GM19324 (cell line): ENCODE results near the gene PDCD1.

Experiments
- ATAC-seq: cut with Tn5 transposase; IDR thresholded peaks from one replicate; pipeline ENCODE4 v1.9.1; 2021; ENCODE audit warnings: mild to moderate bottlenecking, moderate library complexity; ENCODE audit not compliant: unreplicated experiment, low FRiP score

The PDCD1 gene

DNA sequence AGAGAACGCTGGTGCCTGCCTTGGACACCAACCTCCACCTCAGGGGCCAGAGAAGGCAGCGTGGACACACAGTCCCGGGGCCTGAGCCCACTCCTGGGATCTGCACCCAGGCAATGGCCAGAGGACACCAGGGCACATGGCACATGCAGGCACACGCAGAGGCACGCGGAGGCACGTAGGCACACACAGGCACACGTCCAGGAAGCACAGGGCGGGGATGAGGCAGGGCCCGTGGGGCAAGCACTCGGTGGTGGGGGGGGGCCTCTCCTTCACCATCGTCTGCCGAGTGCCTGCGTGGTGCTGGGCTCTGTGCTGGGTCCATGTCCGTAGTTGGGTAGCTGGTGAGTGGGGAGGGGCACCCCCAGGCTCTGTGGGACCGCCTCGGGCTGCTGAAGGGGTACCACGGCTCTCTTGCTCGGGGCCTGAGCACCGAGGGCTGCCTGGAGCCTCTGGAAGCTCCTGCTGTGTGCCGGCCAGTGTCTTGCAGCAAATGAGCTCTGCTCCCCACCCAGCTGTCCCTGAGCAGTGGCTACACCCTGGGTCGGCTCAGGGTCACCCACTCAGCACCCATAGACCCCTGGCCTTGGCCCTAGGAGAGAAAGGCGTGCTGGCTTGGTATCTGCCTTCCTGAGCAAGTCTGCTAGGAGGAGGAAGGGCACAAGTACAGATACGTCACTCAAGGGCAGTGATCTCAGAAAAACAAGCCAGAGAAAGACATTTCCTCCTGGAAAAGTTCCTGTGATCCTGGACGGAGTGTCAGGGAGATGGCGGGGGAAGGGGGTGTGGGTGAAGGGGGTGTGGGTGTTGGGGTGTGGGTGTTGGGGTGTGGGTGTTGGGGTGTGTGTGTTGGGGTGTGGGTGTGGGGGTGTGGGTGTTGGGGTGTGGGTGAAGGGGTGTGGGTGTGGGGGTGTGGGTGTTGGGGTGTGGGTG, 37.3 kb upstream of the PDCD1 start:
- ATAC-seq = no peak

DNA sequence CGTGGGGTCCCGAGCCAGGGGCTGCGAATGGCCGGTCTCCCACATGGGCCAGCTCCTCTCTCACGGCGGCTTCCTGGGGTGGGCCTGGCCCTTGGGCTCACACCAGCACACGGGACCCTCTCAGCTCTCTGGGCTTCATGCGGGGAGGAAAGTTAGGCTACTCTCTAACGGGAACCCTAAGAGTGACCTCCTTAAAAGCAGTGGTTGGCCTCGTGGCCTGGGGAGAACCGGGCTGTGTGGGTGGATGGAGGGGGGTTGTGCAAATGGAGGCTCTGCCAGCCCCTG, 36.7 kb upstream of the PDCD1 start:
- no peak for ATAC-seq

DNA sequence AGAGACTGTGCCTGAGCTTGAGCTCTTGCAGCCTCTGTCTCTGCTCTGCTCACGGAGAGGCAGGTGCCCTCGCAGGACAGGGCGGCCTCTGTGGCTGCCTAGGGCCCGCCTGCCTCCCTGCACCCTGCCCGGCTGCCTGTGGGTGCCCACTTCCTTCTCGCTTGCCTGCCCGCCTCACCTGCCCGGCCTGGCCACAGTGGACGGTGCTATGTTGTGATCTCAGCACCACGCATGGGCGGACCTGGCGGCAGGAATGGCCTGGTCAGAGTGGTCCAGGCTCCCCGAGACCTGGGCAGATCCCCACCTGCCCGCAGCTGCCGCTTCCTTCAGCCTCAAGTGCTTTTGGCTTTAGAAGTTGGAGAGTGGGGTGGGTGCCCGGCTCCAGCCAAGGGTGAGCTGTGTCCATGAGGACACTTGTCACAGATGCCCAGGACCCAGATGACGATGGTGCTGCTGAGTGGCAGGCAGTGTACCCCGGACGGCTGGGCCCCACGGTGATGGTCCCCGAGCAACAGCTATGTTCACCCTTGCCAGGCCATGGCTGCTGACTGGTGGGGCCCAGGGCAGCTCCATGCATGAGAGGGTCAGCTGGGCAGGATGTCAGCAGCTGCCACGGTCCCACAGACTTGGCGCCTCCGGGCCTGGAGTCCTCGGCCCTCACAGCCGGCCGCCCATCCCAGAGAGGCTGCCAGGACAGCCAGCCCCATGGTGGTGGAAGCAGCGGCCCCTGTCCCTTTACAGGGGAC, 36.2 kb upstream of the PDCD1 start:
- no peak for ATAC-seq

DNA sequence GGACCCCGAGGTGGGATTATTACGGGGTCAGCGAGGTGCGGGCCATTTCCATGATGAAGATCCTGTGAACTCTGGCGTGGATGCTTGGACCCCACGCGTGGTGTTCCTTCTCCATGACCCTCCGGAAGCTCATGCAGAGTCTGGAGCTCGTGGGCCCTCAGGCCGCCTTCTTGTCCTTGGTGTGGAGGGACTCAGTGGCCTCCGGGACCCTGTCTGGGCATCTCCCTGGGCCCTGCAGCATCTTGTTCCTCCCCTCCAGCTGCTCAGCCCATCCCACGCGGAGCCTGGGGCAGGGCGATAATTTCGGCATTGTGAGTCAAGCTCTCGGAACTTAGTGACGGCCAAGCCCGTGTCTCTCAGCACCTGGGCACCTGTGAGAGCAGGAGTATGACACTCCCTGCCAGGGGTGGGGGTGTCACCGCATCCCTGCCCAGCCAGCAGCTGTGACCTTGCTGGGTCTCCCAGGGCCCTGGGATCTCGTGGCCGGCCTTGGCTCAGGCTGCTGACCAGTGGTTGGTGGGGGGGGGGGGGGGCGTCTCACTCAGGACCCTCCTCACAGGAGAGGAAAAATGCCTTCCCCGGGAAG, 35.5 kb upstream of the PDCD1 start:
- ATAC-seq = no peak

DNA sequence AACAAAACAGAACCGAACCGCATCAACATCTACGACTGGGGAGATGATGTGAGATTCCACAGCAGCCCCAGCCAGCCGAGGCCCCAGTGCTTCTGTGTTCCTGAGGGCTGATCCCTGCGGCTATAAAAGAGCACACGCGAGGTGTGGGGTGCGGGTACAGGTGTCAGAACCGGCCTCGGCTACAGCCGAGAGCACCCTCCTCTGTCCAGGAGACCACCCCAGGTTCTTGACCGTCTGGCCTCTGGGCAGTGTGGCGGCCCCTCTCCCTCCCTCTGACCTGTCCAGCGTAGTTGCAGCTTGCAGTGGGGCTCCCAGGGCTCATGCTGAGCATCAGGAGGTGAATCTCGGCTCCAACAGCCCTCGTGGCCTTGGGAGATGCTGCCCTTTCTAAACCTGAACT, 34.6 kb upstream of the PDCD1 start:
- no peak for ATAC-seq

DNA sequence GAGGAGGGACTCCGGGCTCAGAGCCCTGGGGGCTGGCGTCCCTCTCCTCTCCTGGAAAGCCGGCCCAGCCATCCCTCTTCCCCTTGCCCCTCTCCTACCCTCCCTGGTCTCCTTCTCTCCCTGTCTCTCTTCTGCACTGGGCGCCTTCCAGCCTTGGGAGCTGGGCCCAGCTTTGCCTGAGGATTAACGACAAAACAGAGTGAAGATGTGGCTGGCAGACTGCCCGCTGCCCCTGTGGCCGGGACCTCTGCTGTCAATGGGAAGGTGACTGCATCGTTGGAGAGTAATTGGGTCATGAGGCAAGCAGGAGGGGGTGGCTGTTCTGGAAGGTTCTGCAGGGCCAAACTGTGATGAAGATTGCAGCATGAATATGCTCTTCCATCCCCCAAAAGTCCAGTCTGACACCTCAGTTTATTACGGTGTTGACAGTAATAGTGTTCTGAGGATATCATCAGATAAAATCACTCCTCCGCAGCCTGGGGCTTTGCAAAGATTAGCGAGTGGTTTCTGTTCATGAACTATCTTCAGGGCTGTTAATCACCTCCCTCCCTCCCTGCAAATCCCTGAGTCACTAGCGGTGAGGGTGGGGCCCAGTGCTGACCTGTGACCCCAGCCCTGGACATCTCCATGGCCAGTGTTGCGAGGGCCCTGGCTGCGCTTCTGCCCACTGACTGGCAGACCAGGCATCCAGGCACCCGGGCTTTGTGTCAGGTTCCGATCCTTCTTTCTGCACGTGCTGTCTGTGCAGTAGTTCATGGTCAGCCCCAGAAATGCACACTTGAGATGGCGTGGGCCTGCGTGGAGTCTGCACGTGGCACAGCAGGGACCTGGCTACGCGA, 33.8 kb upstream of the PDCD1 start:
- ATAC-seq = no peak

DNA sequence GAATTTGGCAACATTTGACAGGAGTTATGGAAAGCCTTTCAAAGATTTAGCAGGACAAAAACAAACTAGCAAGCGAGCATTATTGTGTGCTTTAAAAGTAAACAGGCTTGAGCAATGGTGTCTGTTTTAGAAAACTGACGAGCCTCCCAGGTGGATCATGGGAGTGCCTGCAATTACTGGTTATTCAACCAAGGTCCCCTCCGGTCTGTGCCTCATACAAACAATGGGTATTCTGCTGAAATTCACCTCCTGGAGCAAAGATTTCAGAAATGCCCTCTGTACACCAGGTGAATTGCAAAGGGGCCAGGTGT, 33.2 kb upstream of the PDCD1 start:
- ATAC-seq = no peak

DNA sequence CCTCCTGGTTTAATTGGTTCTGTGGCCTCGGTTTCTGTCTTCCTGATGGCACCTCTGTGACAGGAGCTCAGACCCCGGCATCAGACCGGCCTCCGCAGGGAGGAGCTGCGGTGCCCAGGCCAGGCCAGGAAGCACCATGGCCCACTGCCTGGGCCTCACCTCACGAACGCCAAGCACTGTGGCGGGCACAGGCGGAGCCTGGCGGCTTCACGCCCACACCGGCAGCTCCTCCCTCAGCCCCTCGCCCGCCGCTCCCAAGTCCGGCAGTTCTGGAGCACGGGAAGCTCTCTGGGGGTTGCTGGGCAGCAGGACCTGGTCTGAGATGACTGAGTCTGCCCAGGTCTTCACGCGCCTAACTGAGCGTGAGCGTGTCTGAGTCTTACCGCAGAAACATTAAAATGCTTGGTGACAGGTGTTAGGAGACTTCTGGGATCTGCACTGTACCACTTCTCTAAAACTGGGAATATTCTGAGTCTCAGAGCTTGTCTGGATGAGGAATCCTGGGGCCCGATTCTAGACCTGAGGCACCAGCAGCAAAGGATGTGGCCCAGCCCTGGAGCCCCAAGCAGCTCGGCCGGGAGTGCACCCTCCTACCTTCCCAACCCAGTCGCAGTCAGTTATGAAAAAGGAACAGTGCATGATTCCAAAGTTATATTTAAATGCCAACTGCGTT, 32.8 kb upstream of the PDCD1 start:
- ATAC-seq = no peak

DNA sequence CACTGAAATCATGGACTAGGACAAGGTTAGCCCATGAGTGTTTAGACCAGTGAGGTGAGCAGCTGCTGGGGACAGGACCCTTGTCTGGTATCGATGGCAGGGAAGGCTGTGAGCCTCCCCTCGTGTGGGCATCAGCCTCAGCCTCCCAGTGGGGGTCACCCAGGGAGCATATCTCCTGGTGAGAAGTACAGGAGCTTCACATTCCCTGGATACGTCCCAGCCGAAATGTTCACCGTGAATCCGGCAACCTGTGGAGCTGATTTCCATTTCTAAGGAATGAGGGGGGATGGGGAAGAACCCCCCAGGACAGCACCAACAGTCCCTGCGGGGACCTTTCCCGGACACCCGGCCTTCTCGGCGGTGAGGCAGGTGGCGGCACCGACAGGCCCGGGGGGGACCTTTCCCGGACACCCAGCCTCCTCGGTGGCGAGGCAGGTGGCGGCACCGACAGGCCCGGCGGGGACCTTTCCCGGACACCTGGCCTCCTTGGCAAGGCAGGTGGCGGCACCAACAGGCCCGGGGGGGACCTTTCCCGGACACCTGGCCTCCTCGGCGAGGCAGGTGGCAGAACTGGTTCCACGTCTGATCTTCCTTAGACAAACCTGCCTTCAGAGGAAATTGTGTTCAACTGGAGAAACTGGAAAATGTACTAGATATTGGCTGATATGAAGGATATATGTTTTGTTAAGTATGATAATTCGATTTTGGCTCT, 32.0 kb upstream of the PDCD1 start:
- ATAC-seq = no peak

DNA sequence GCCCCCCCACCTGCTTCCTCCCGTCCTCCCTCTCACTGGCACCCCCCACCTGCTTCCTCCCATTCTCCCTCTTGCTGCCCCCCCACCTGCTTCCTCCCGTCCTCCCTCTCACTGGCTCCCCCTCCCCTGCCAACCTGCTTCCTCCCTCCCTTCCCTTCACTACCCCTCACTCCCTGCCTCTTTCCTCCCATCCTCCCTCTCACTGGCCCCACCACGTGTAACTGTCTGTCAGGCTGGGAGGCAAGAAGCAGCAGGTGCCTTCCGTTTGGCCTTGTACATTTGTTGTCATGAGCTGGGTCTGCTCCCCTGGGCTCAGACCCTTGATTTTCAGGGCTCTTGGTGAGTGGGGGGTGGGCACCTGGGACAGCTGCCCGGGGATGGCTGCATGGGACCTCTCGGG, 29.9 kb upstream of the PDCD1 start:
- ATAC-seq = no peak

DNA sequence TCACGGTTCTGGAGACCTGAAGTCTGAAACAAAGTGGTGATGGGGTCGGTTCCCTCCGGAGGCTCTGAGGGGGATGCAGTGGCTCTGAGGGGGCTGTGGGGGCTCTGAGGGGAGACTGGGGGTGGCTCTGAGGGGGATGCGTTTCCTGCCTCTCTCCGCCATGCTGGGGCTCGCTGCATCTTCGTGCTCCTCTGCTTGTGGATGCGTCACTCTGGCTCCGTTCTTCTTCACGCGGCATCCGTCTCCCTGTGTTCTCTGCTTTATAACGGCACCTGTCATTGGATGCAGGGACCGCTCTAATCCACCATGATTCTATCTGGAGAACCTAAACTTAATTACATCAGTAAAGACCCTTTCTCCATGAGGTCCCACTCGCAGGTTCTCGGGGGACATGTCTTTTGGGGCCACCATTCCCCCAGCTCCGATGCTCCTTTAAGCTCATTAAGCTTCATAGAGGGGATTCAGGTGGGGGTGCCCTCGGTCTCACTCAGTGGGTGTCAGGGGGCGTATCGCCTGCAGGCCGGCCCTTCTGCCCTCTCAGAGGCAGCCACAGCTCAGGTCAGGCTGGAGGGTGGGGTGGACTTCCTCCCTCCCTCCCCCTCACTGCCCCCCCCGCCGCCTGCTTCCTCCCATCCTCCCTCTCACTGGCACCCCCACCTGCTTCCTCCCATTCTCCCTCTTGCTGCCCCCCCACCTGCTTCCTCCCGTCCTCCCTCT, 29.3 kb upstream of the PDCD1 start:
- no peak for ATAC-seq

DNA sequence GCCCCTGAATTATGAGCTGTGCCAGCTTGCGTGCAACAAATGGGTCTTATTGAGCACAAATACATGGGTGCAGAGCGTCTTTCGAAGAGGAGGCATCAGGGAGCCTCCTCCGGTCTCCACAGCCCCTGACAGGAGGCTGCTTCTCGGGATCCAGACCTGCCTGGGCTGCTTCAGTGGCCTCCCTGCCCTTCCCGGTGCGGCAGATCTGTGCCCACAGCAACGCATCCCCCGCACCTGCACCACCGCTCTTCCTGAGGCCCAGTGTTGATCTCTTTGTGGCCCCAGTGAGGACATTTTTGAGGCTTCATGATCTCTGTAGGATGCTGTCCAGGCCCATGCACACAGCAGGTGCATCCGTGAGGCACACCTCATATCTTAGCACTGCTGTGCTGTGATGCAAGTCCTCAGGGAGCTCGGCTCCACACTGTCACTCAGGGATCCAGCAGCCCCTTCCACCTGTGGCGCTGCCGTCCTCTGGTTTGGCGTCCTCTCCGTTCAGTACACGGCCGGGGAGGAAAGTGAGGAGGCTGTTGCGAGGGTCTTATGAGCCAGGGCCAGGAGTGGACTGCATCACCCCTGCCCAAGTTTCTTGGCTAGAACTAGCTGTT, 28.2 kb upstream of the PDCD1 start:
- ATAC-seq = no peak

DNA sequence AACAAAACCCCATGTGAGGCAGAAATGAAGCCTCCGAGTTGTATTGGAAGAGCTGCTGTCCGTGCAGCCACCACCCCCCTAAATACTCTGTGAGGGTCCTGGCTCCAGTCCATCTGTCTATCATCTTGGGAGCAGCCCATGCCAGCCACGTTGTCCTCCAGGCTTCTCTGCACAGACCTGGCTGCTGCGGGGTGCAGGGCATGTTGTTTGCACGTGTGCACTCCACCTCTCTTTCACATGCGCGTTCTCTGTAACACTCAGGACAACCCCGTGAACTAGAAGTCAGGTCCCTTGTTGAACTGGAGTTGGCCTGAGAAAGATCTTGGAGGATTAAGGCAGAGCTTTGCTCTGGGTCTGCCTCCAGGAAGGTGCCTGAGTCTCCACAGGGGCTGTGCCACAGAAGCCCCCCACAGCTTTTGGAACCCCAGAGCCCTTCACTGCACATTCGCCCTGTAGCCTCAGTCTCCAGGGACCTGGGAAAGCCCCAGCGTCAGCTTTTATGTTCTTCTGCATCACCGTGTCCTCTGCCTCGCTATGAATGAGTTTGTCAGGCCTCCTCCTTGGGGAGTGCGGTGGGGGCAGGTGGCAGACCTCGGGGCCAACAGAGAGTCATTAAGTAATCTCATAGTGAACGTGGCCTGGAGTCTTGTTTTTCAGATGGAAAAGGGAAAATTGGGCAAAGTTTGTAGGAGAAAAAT, 27.4 kb upstream of the PDCD1 start:
- ATAC-seq = no peak

DNA sequence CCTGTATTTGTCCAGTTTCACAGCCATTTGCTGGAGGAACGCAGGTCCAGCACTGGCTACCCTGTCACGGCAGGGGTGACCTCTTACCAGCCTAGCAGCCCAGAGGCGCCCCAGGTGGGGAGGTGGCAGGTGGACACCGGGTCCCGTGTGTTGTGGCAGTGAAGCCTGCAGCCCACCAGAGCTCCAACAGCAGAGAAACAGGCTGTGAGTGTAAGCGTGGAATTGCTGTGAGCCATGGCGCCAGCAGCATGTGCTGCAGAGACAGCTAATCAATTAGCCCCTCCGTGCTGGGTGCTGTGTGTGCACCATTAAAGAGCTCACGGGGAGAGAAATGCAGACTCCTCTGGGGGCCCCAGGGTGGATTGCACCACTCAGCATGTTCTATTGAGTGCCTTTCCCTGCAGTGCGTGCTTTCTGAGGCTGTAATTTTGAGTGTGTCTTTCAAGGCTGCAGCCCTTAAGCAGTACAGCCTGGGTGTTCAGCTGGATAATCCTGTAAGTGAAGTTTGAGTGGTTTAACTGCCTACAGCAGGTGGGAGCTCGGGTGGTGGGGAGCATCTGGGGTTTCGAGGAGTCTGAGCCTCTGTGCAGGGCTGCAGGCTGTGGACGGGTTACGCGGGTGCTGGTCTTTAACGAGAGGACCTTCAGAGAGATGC, 26.7 kb upstream of the PDCD1 start:
- ATAC-seq = no peak

DNA sequence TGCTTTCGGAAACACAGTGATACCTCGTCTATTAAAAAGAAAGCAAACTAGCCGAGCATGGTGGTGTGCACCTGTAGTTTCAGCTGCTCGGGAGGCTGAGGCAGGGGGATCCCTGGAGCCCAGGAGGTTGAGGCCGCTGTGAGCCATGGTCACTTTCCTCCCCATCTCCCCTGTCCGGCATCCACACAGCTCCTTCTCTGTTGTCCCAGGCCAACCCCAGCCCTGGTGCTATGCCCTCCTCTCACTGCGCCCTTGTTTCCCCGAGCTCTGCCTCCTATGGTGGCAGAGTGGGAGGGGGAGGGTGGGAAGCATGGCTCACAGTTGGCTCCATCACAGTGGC, 26.2 kb upstream of the PDCD1 start:
- ATAC-seq = no peak

DNA sequence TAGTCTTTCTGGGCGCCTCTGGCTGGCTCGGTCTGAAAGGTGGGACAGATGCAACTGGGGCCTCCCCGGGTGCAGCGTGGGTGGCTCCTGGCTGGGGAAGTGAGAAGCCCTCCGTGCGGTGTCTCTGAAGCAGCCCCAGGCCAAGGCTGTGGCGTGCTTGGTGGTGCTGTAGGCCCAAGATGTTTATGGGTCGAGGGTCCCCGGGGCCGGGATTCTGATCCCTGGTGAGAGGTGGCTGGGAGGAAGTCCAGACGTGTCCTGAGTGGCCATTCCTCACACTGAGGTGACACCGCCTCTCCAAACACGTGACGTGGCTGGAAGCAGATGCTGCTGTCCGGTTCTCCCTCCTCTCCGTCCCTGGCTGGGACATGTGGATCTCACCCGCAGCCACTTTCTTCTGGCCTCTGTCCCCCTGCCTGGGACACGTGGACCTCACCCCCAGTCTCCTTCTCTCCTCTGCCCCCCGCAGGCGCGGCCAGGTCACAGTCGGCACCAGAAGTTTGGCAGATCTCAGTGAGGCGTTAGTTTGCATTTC, 23.5 kb upstream of the PDCD1 start:
- peak; percentile 64 for ATAC-seq

DNA sequence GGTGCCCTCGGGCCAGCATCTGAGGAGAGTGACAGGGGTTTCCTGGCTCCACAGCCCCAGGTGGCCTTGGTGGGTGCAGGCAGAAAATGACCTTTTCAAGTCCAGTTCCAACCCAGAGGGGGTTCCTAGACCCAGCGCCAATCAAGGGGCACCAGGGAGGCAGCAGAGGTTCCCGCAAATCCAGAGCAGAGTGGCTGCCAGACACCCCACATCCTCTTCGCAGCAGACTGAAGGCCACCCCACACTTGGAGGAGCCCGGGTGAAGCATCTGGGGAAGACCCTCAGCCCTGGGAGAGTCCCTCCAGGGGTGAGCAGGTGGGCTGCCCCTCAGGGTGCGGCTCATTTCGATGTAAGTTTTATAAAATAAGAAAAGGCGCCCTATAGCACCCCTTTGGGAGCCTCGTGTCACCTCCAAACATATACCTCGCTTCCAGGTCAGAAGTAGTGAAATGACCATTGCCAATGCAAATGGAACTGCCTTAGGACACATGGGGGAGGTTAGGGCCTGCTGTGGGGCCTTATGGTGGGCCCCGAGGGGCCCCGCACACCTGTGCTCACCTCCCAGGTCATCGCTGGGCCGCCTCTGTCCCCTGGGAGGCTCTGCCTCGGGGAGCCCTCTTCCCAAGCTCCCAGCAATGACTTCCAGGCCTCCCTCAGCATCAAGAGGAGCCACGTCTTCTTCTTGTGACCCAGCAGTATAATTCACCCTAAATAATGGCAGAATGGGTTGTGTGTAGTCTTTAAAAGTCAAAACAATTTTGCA, 21.8 kb upstream of the PDCD1 start:
- no peak for ATAC-seq
